Ishikawa (cell line): Measurements from ENCODE around the gene BTBD16.

Experiments used
- FOXM1 ChIP-seq: IDR thresholded peaks from 2 replicates; pipeline ENCODE4 v1.6.1; 2012; ENCODE audit warnings: low read depth, borderline replicate concordance
- TAF1 ChIP-seq: IDR thresholded peaks from 2 replicates; pipeline ENCODE4 v1.6.1; 2012; ENCODE audit warnings: low read depth, mild to moderate bottlenecking

GRCh38 chr10:122311716-122312115 lies 40.6 kb downstream of the BTBD16 start:
- TF ChIP-seq TAF1 (no peak), FOXM1 (no peak)
